ENCODE measurements around the gene MMUT. TPM values are rescaled to one million over a fixed set of nuclear protein-coding genes. Genes with fewer than 3 reads are reported as not detected.
"Not testable (repeated sequence)": the region's sequence is repeated elsewhere in the genome, so short reads cannot be mapped to it uniquely, and the experiment has no call there.

MMUT gene
- total RNA-seq, 2 experiments from 2014 or later, result 9.0 to 17.2 TPM

DNA sequence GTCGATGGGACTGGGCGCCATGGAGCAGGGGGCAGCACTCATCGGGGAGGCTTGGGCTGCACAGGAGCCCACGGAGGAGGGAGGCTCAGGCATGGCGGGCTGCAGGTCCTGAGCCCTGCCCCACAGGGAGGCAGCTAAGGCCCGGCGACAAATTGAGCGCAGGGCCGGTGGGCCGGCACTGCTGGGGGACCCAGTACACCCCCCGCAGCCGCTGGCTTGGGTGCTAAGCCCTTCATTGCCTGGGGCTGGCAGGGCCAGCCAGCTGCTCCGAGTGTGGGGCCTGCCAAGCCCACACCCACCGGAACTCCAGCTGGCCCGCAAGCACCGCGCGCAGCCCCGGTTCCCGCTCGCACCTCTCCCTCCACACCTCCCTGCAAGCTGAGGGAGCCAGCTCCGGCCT is 18.8 kb upstream of the MMUT start:
- CTCF ChIA-PET (ENCODE audit: unreplicated experiment), result not testable (repeated sequence)

DNA sequence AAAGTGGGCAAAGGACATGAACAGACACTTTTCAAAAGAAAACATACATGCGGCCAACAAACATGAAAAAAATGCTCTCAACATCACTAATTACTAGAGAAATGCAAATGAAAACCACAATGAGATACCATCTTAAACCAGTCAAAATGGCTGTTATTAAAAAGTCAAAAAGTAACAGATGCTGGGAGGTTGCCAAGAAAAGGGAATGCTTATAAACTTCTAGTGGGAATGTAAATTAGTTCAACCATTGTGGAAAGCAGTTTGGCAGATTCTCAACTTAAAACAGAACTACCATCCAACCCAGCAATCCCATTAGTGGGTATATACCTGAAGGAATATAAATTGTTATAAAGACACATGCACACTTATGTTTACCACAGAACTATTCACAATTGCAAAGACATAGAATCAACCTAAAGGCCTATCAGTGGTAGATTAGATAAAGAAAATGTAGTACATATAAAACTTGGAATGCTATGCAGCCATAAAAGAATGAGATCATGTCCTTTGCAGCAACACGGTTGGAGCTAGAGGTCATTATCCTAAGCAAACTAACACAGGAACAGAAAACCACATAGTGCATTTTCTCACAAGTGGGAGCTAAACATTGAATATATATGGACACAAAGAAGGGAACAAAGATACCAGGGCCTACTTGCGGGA is 16.4 kb upstream of the MMUT start:
- H3K4me2 ChIP-seq (ENCODE audit: low read length), result no peak overlapping the region
- no peak overlapping the region for H3K4me3 ChIP-seq (ENCODE audit: low read depth, low read length, poor library complexity, severe bottlenecking)
- H3K9me3 ChIP-seq (ENCODE audit: low read length), result no peaks in the 10 kb centered on the region; the same call in 1 of the 2 replicates
- no peak overlapping the region for H3K27ac ChIP-seq (ENCODE audit: low read depth, low read length, poor library complexity, severe bottlenecking)
- no peak for DNase-seq (ENCODE audit: low spot score)
- H3K79me2 ChIP-seq (ENCODE audit: insufficient read depth, low read depth, low read length), result no peaks in the 10 kb centered on the region
- peaks cover 56% of the 10 kb centered on the region for H3K36me3 ChIP-seq (ENCODE audit: insufficient read depth, low read length)
- no peak overlapping the region for H2AFZ ChIP-seq (ENCODE audit: low read length)
- BruUV-seq (replicated peaks), result no TSS peak
- intact Hi-C loops (cut with micrococcal nuclease; ENCODE audit: unreplicated experiment), result no loop called here
- POLR2A ChIA-PET, result no interaction called here
- TF ChIP-seq, protein P1, sequence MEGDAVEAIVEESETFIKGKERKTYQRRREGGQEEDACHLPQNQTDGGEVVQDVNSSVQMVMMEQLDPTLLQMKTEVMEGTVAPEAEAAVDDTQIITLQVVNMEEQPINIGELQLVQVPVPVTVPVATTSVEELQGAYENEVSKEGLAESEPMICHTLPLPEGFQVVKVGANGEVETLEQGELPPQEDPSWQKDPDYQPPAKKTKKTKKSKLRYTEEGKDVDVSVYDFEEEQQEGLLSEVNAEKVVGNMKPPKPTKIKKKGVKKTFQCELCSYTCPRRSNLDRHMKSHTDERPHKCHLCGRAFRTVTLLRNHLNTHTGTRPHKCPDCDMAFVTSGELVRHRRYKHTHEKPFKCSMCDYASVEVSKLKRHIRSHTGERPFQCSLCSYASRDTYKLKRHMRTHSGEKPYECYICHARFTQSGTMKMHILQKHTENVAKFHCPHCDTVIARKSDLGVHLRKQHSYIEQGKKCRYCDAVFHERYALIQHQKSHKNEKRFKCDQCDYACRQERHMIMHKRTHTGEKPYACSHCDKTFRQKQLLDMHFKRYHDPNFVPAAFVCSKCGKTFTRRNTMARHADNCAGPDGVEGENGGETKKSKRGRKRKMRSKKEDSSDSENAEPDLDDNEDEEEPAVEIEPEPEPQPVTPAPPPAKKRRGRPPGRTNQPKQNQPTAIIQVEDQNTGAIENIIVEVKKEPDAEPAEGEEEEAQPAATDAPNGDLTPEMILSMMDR (conservative IDR thresholded peaks at IDR 0.05; ENCODE audit: low read length), result no peak
- H3K4me1 ChIP-seq (ENCODE audit: insufficient read depth, low read length, poor library complexity, severe bottlenecking), result no peaks in the 10 kb centered on the region
- no peaks in the 10 kb centered on the region for H3K9me2 ChIP-seq (ENCODE audit: insufficient read depth, low read length)
- no peaks in the 10 kb centered on the region for H4K20me1 ChIP-seq (ENCODE audit: insufficient read depth, low read length)
- CTCF ChIA-PET (ENCODE audit: unreplicated experiment), result no interaction called here

More for the DNA sequence above, 18.8 kb upstream of the MMUT start:
- H3K79me2 ChIP-seq (ENCODE audit: insufficient read depth, low read depth, low read length); H4K20me1 ChIP-seq (ENCODE audit: insufficient read depth, low read length); H3K9me3 ChIP-seq (ENCODE audit: low read length); H3K4me1 ChIP-seq (ENCODE audit: insufficient read depth, low read length, poor library complexity, severe bottlenecking); DNase-seq (ENCODE audit: low spot score); H2AFZ ChIP-seq (ENCODE audit: low read length); H3K4me3 ChIP-seq (ENCODE audit: low read depth, low read length, poor library complexity, severe bottlenecking); intact Hi-C loops (cut with micrococcal nuclease; ENCODE audit: unreplicated experiment); H3K4me2 ChIP-seq (ENCODE audit: low read length); H3K9me2 ChIP-seq (ENCODE audit: insufficient read depth, low read length); BruUV-seq (replicated peaks); H3K27ac ChIP-seq (ENCODE audit: low read depth, low read length, poor library complexity, severe bottlenecking): not testable (repeated sequence)
- peaks cover 73% of the 10 kb centered on the region for H3K36me3 ChIP-seq (ENCODE audit: insufficient read depth, low read length)
- POLR2A ChIA-PET, result interaction anchor here (0.6 kb wide), 1 partner anchor 1012 kb away, joined by 3 read pairs; no protein-coding TSS in a partner anchor

GRCh38 chr6:49476564-49476963 is 13.5 kb upstream of the MMUT start:
- H3K9me2 ChIP-seq (ENCODE audit: insufficient read depth, low read length); H3K4me2 ChIP-seq (ENCODE audit: low read length); H4K20me1 ChIP-seq (ENCODE audit: insufficient read depth, low read length); H3K4me3 ChIP-seq (ENCODE audit: low read depth, low read length, poor library complexity, severe bottlenecking); H2AFZ ChIP-seq (ENCODE audit: low read length); CTCF ChIA-PET (ENCODE audit: unreplicated experiment); H3K4me1 ChIP-seq (ENCODE audit: insufficient read depth, low read length, poor library complexity, severe bottlenecking); H3K27ac ChIP-seq (ENCODE audit: low read depth, low read length, poor library complexity, severe bottlenecking); H3K79me2 ChIP-seq (ENCODE audit: insufficient read depth, low read depth, low read length); H3K9me3 ChIP-seq (ENCODE audit: low read length); intact Hi-C loops (cut with micrococcal nuclease; ENCODE audit: unreplicated experiment); DNase-seq (ENCODE audit: low spot score); POLR2A ChIA-PET; BruUV-seq (replicated peaks): not testable (repeated sequence)
- peaks cover 63% of the 10 kb centered on the region for H3K36me3 ChIP-seq (ENCODE audit: insufficient read depth, low read length)

GRCh38 chr6:49468042-49468441 is 5.0 kb upstream of the MMUT start:
- ChIA-PET POLR2A (interaction anchor here (1.2 to 1.6 kb wide), 2 partner anchors 10 to 13 kb away, joined by 3 to 6 read pairs; no protein-coding TSS in a partner anchor), CTCF (ENCODE audit: unreplicated experiment) (no interaction called here)
- peak; percentile 24 for DNase-seq (ENCODE audit: low spot score)
- no peaks in the 10 kb centered on the region for H3K9me2 ChIP-seq (ENCODE audit: insufficient read depth, low read length)
- H3K79me2 ChIP-seq (ENCODE audit: insufficient read depth, low read depth, low read length), result peaks cover 78% of the 10 kb centered on the region
- no TSS peak for BruUV-seq (replicated peaks)
- H3K9me3 ChIP-seq (ENCODE audit: low read length), result no peaks in the 10 kb centered on the region
- peaks cover 51% of the 10 kb centered on the region for H3K36me3 ChIP-seq (ENCODE audit: insufficient read depth, low read length)
- no peak overlapping the region for H3K27ac ChIP-seq (ENCODE audit: low read depth, low read length, poor library complexity, severe bottlenecking)
- no peak overlapping the region for H3K4me3 ChIP-seq (ENCODE audit: low read depth, low read length, poor library complexity, severe bottlenecking)
- intact Hi-C loops (cut with micrococcal nuclease; ENCODE audit: unreplicated experiment), result no loop called here
- TF ChIP-seq, protein P1 (conservative IDR thresholded peaks at IDR 0.05; ENCODE audit: low read length), result no peak
- no peak for TF ChIP-seq EZH2phosphoT487 (IDR thresholded peaks at IDR 0.05; ENCODE audit: borderline replicate concordance, low read depth, low read length)
- H3K4me1 ChIP-seq (ENCODE audit: insufficient read depth, low read length, poor library complexity, severe bottlenecking), result peaks cover 28% of the 10 kb centered on the region
- H3K4me2 ChIP-seq (ENCODE audit: low read length), result no peak overlapping the region
- peaks cover 4% of the 10 kb centered on the region; the same call in 1 of the 2 replicates for H4K20me1 ChIP-seq (ENCODE audit: insufficient read depth, low read length)
- H2AFZ ChIP-seq (ENCODE audit: low read length), result no peak overlapping the region
